OCI-M2 (cell line): ENCODE results near the gene GCN1.
A peak's percentile ranks its signal among the peaks of the same experiment; 100 is the strongest.

ENCODE experiments used
- DNase-seq: peaks from one replicate; lab custom pipeline; 2025; ENCODE audit not compliant: unreplicated experiment; lab: John Stamatoyannopoulos, UW

The GCN1 gene

GRCh38 chr12:120230326-120230973 lies 35.9 kb upstream of the GCN1 start:
- no peak for DNase-seq

GRCh38 chr12:120229487-120230325 lies 35.2 kb upstream of the GCN1 start:
- no peak for DNase-seq

- peak; percentile 56 for DNase-seq
Measured at GRCh38 chr12:120229071-120229486, 34.6 kb upstream of the GCN1 start.

- peak; percentile 23 for DNase-seq
Measured at GRCh38 chr12:120228291-120229070, 34.0 kb upstream of the GCN1 start.

GRCh38 chr12:120228041-120228290 lies 33.5 kb upstream of the GCN1 start:
- no peak for DNase-seq

GRCh38 chr12:120227233-120228040 lies 32.9 kb upstream of the GCN1 start:
- no peak for DNase-seq

GRCh38 chr12:120225852-120226640 lies 31.5 kb upstream of the GCN1 start:
- DNase-seq = no peak

- no peak for DNase-seq
Measured at GRCh38 chr12:120225200-120225558, 30.7 kb upstream of the GCN1 start.

- DNase-seq = no peak
Measured at GRCh38 chr12:120224304-120225199, 30.0 kb upstream of the GCN1 start.

- DNase-seq = no peak
Measured at GRCh38 chr12:120223458-120224303, 29.2 kb upstream of the GCN1 start.

GRCh38 chr12:120222288-120222832 lies 27.8 kb upstream of the GCN1 start:
- DNase-seq = no peak

- DNase-seq = no peak
Measured at GRCh38 chr12:120221576-120221900, 27.0 kb upstream of the GCN1 start.

- no peak for DNase-seq
Measured at GRCh38 chr12:120220838-120221575, 26.5 kb upstream of the GCN1 start.

- no peak for DNase-seq
Measured at GRCh38 chr12:120218680-120219606, 24.4 kb upstream of the GCN1 start.

- no peak for DNase-seq
Measured at GRCh38 chr12:120216742-120217605, 22.5 kb upstream of the GCN1 start.
